ENCODE results near the gene PM20D2. TPM values are rescaled to one million over a fixed set of nuclear protein-coding genes. Genes with fewer than 3 reads are reported as not detected.

Gene PM20D2
- total and polyA plus RNA-seq, 2 donors (not counting 1 experiment from before 2014, with no cell fraction given): 3.9 to 10.1 TPM

GRCh38 chr6:89110284-89110683 is 35.6 kb upstream of the PM20D2 start:
- H4K20me1 ChIP-seq (ENCODE audit: control insufficient read depth, extremely low read depth, insufficient read depth, low read length): no peaks in the 10 kb centered on the region
- H3K79me2 ChIP-seq (ENCODE audit: control insufficient read depth, insufficient read depth, low read length): no peaks in the 10 kb centered on the region
- no peaks in the 10 kb centered on the region for H3K4me1 ChIP-seq (ENCODE audit: control insufficient read depth, extremely low read depth, insufficient read depth, low read length)
- H3K27me3 ChIP-seq (ENCODE audit: control insufficient read depth, insufficient read depth, low read length): no peaks in the 10 kb centered on the region
- TF ChIP-seq, protein P1, sequence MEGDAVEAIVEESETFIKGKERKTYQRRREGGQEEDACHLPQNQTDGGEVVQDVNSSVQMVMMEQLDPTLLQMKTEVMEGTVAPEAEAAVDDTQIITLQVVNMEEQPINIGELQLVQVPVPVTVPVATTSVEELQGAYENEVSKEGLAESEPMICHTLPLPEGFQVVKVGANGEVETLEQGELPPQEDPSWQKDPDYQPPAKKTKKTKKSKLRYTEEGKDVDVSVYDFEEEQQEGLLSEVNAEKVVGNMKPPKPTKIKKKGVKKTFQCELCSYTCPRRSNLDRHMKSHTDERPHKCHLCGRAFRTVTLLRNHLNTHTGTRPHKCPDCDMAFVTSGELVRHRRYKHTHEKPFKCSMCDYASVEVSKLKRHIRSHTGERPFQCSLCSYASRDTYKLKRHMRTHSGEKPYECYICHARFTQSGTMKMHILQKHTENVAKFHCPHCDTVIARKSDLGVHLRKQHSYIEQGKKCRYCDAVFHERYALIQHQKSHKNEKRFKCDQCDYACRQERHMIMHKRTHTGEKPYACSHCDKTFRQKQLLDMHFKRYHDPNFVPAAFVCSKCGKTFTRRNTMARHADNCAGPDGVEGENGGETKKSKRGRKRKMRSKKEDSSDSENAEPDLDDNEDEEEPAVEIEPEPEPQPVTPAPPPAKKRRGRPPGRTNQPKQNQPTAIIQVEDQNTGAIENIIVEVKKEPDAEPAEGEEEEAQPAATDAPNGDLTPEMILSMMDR (conservative IDR thresholded peaks at IDR 0.05 in 1 of 2, IDR thresholded peaks at IDR 0.05 in 1 of 2; ENCODE audit: low read depth in 1 of 2, low read length in 2 of 2): no peak
- no peak for TF ChIP-seq EZH2 (IDR thresholded peaks at IDR 0.05; ENCODE audit: low read length, missing control alignments)
- no peak for DNase-seq (ENCODE audit: low read depth in 2 of 2)
- H3K36me3 ChIP-seq (ENCODE audit: control insufficient read depth, insufficient read depth, low read length): no peaks in the 10 kb centered on the region
- H3K4me3 ChIP-seq (replicated peaks in 1 of 4; ENCODE audit: control extremely low read depth in 1 of 4, insufficient read depth in 1 of 4, low read depth in 3 of 4, low read length in 4 of 4): no peak overlapping the region
- no peaks in the 10 kb centered on the region for H3K9me3 ChIP-seq (ENCODE audit: control insufficient read depth, insufficient read depth, low read depth, low read length)
- no peak overlapping the region for H2AFZ ChIP-seq (ENCODE audit: low read length)
- H3K4me2 ChIP-seq (ENCODE audit: extremely low read depth, insufficient read depth, low read length): no peak overlapping the region
- no peak overlapping the region for H3K27ac ChIP-seq (ENCODE audit: insufficient read depth, low read length)
- no peak overlapping the region for H3K9ac ChIP-seq (ENCODE audit: insufficient read depth, low read length)

- Histone ChIP-seq H3K4me3 (replicated peaks in 1 of 4; ENCODE audit: control extremely low read depth in 1 of 4, insufficient read depth in 1 of 4, low read depth in 3 of 4, low read length in 4 of 4) (no peak overlapping the region), H3K36me3 (ENCODE audit: control insufficient read depth, insufficient read depth, low read length) (no peaks in the 10 kb centered on the region), H3K27ac (ENCODE audit: insufficient read depth, low read length) (no peak overlapping the region), H2AFZ (ENCODE audit: low read length) (no peak overlapping the region), H4K20me1 (ENCODE audit: control insufficient read depth, extremely low read depth, insufficient read depth, low read length) (no peaks in the 10 kb centered on the region), H3K9me3 (ENCODE audit: control insufficient read depth, insufficient read depth, low read depth, low read length) (no peaks in the 10 kb centered on the region), H3K4me1 (ENCODE audit: control insufficient read depth, extremely low read depth, insufficient read depth, low read length) (no peaks in the 10 kb centered on the region), H3K4me2 (ENCODE audit: extremely low read depth, insufficient read depth, low read length) (no peak overlapping the region), H3K9ac (ENCODE audit: insufficient read depth, low read length) (no peak overlapping the region), H3K27me3 (ENCODE audit: control insufficient read depth, insufficient read depth, low read length) (peaks cover 3% of the 10 kb centered on the region), H3K79me2 (ENCODE audit: control insufficient read depth, insufficient read depth, low read length) (no peaks in the 10 kb centered on the region)
- TF ChIP-seq, protein P1 (conservative IDR thresholded peaks at IDR 0.05 in 1 of 2, IDR thresholded peaks at IDR 0.05 in 1 of 2; ENCODE audit: low read depth in 1 of 2, low read length in 2 of 2): no peak
- no peak for TF ChIP-seq EZH2 (IDR thresholded peaks at IDR 0.05; ENCODE audit: low read length, missing control alignments)
- no peak for DNase-seq (ENCODE audit: low read depth in 2 of 2)
Measured at GRCh38 chr6:89111933-89112332, 33.9 kb upstream of the PM20D2 start.

DNA sequence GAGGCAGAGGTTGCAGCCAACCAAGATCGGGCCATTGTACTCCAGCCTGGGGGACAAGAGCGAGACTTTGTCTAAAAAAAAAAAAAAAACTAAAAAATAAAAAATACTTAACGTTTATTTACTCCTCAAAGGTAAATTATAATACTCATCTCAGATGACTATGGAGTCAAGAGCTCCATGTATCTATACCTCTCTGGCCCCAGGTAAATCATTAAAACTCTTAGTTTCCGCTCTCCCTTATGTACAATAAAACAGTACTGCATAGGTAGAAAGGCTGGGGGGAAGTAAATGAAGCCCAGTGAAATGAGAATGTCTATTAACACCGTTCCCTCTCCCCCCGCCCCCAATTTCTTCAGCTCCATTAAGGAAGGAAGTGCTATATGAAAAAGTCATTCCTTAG is 29.2 kb upstream of the PM20D2 start:
- Histone ChIP-seq H3K4me1 (ENCODE audit: control insufficient read depth, extremely low read depth, insufficient read depth, low read length) (no peaks in the 10 kb centered on the region), H3K79me2 (ENCODE audit: control insufficient read depth, insufficient read depth, low read length) (no peaks in the 10 kb centered on the region), H3K4me3 (replicated peaks in 1 of 4; ENCODE audit: control extremely low read depth in 1 of 4, insufficient read depth in 1 of 4, low read depth in 3 of 4, low read length in 4 of 4) (peak overlapping the region in 1 of 4 experiments; percentile 60), H3K9ac (ENCODE audit: insufficient read depth, low read length) (no peak overlapping the region), H4K20me1 (ENCODE audit: control insufficient read depth, extremely low read depth, insufficient read depth, low read length) (no peaks in the 10 kb centered on the region), H3K36me3 (ENCODE audit: control insufficient read depth, insufficient read depth, low read length) (no peaks in the 10 kb centered on the region), H2AFZ (ENCODE audit: low read length) (no peak overlapping the region), H3K9me3 (ENCODE audit: control insufficient read depth, insufficient read depth, low read depth, low read length) (no peaks in the 10 kb centered on the region), H3K4me2 (ENCODE audit: extremely low read depth, insufficient read depth, low read length) (peak overlapping the region; percentile 79), H3K27ac (ENCODE audit: insufficient read depth, low read length) (no peak overlapping the region), H3K27me3 (ENCODE audit: control insufficient read depth, insufficient read depth, low read length) (peaks cover 3% of the 10 kb centered on the region)
- DNase-seq (ENCODE audit: low read depth in 2 of 2): no peak
- no peak for TF ChIP-seq EZH2 (IDR thresholded peaks at IDR 0.05; ENCODE audit: low read length, missing control alignments)
- TF ChIP-seq, protein P1 (conservative IDR thresholded peaks at IDR 0.05 in 1 of 2, IDR thresholded peaks at IDR 0.05 in 1 of 2; ENCODE audit: low read depth in 1 of 2, low read length in 2 of 2): no peak
